GM21717 (cell line): ENCODE data around the gene GPR42.
"Not testable (repeated sequence)": the region's sequence is repeated elsewhere in the genome, so short reads cannot be mapped to it uniquely, and the experiment has no call there.

Experiments used
- ATAC-seq: cut with Tn5 transposase; IDR thresholded peaks from one replicate; pipeline ENCODE4 v1.9.1; 2021; ENCODE audit warnings: mild to moderate bottlenecking, moderate library complexity; ENCODE audit not compliant: unreplicated experiment

Gene GPR42

DNA sequence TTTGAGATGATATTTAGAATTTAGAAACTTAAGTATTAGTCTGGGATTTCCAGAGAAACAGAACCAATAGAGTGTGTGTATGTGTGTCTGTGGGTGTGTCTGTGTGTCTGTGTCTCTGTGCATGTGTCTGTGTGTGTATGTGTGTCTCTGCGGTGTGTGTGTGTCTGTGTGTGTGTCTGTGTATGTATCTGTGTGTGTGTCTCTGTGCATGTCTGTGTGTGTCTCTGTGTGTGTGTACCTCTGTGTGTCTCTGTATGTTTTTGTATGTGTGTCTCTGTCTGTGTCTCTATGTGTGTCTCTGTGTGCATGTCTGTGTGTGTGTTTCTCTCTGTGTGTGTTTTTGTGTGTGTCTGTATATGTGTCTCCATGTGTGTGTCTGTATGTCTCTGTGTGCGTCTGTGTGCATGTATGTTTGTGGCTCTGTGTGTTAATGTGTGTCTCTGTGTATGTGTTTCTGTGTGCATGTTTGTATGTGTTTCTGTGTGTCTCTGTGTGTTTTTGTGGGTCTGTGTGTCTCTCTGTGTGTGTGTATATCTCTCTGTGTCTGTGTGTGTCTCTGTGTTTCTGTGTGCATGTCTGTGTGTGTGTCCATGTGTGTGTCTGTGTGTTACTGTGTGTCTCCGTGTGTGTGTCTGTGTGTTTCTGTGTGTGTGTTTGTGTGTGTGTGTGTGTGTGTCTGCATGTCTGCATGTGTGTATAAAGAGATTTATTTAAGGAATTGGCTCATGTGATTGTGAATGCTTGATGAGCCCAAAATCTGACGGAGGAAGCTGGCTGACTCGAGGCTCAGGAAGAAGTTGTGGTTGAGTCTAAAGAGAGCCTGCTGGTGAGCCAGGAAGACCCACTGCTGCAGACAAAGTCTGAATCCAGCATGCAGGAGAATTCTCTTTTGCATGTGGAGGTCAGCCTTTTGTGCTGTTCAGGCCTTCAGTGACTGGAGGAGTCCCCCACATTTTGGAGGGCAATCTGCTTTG lies 22.2 kb downstream of the GPR42 start:
- no peak for ATAC-seq

DNA sequence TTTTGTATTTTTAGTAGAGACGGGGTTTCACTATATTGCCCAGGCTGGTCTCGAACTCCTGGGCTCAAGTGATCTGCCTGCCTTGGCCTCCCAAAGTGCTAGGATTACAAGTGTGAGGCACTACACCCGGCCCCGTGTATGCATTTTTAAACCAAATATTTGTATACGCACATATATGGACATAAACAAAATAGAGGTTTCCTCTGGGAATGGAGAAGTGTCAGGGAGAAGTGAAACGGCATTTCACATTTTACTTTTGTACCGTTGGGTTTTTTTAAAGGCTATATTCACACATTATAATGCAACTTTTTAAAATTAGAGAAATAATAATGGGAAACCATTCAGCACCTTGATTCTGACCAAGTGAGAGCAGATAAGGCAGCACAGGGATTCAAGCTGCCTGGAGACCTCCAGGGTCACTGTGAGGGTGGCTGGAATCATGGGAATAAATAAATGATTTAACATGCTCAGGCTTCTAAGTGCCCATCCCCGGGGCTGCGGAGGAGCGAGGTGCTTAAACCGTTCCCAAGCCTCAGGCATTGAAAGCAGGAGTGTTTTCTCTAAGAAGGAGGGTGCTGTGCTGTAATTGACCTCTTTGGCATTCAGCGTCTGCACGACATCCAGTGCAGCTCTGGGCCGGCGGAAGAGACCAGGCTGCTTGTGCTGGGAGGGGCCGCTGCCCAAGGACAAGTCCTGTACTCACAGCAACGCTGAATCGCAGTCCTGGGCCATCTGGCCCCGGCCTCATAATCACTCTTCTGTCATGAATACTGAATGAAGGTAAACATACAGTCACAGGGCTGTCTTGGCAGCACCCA lies 24.7 kb downstream of the GPR42 start:
- no peak for ATAC-seq

DNA sequence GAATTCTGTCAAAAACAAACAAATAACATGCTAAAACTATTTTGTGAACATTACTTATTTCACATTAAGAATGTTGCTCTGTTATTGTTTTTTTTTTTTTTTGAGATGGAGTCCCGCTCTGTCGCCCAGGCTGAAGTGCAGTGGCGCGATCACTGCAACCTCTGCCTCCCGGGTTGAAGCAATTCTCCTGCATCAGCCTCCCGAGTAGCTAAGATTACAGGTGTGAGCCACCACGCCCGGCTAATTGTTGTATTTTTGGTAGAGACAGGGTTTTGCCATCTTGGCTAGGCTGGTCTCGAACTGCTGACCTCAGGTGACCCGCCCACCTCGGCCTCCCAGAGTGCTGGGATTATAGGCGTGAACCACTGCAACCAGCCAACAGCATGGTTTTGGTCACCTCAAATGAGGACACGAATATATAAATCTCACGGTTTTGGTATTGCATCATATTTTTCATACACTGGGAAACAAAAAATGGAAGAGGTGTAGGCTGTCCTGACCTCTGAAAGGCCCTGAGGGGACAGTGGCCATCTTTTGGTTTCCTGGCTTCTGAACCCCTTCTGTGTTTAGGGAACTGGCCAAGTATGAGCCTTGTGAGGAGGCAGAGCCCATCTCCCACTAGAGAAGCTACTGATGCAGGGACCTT lies 25.5 kb downstream of the GPR42 start:
- ATAC-seq, result no peak

DNA sequence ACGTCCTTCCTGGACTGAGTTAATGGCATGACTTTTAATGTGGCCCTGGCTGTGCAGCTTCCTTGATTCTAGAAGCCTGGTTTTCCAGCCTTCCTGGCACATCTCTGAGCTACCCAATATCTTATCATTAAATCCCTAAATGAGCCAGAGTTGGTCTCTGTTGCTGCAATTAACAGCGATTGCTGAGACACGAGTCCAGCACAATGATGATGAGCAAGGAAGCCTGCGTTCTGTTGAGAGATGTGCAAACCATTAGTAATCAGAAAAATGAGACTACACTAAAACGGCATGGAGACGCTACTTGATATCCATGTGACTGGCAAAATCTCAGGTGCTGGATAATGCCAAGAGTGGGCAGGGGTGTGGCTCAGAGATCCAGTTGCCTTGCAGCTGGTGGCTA lies 26.2 kb downstream of the GPR42 start:
- ATAC-seq, result no peak

DNA sequence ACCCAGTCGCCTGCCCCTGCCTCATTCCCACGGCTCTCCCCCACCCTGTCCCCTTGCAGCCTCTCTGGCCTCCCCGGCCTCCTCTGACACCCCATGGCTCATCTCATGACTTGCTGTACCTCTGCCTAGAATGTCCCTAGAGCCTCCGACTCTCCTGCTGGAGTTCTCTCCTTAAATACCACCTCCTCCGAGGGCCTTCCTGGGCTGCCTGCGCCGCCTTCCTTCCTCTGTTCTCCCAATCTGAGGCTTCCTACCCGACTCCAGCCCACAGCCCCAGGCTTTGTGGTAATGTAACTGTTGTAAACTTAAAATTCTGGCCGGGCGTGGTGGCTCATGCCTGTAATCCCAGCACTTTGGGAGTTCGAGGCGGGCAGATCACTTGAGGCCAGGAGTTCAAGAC lies 27.7 kb downstream of the GPR42 start:
- no peak for ATAC-seq

DNA sequence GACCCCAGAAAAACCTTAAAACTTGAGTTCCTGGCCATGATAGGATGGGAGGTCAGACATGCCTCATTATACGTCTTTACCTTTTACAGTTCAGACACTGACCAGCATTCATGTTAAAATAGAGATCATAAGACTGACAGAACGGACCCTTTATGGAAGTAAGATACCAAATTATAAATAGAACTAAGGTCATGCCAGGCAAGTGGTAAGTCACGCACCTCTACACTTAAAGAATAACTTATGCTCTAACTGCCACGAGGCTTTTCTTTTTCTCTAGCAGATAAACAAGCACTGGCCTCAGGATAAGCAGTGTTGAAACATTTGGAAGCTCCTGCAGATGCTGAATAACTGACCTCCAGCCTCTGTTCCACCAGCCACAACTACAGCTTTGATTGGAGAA lies 28.4 kb downstream of the GPR42 start:
- ATAC-seq, result no peak

DNA sequence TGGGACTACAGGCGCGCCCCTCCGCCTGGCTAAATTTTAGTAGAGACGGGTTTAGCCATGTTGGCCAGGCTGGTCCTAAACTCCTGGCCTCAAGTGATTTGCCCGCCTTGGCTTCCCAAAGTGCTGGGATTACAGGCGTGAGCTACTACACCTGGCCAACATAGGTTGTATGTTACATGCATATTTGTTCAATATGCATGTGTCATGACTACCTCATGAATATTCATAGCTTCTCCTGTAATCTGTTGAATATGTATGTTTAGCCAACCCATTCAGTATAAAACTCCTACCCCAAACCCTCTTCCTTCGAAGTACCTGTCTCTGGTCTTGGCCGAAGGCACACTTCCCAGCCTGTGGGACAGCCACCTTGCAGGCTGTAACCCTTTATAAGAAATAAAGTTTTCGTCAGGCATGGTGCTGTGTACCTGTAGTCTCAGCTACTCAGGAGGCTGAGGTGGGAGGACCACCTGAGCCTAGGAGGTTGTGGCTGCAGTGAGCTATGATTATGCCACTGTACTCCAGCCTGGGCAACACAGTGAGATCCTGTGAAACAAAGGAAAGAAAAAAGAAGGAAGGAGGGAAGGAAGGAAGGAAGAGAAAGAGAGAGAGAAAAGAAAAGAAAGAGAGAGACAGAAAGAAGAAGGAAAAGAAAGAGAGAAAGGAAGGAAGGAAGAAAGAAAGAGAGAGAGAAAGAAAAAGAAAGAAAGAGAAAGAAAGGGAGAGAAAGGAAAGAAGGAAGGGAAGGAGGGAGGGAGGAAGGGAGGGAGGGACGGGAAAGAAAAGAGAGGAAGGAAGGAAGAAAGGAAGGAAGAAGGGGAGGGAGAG lies 29.3 kb downstream of the GPR42 start:
- no peak for ATAC-seq

DNA sequence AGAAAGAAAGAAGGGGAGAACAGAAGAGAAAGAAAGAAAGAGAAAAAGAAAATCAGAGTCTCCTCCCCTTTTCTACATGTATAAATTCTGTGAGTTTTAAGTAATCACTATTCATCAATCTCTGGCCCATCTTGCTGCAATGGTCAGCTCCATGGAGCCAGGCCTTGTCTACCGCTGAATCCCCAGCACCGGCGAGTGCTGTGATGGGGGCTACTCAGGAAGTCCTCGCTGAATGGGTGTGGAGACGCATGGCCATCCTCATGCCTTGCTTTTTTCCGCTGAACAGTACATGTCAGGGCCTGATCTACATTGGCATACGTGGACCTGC lies 29.9 kb downstream of the GPR42 start:
- ATAC-seq, result no peak

DNA sequence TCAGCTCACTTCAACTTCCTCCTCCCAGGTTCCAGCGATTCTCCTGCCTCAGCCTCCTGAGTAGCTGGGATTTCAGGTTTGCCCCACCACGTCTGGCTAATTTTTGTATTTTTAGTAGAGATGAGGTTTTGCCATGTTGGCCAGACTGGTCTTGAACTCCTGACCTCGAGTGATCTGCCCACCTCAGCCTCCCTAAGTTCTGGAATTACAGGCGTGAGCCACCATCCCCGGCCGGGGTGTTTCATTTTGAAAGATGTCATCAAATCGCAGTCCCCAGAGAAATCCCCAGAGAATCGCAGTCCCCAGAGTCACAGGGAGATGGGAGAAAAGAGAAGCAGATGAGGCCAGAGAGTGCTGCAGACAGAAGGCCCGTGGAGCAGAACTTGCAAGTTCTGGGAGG lies 30.5 kb downstream of the GPR42 start:
- ATAC-seq, result not testable (repeated sequence)

DNA sequence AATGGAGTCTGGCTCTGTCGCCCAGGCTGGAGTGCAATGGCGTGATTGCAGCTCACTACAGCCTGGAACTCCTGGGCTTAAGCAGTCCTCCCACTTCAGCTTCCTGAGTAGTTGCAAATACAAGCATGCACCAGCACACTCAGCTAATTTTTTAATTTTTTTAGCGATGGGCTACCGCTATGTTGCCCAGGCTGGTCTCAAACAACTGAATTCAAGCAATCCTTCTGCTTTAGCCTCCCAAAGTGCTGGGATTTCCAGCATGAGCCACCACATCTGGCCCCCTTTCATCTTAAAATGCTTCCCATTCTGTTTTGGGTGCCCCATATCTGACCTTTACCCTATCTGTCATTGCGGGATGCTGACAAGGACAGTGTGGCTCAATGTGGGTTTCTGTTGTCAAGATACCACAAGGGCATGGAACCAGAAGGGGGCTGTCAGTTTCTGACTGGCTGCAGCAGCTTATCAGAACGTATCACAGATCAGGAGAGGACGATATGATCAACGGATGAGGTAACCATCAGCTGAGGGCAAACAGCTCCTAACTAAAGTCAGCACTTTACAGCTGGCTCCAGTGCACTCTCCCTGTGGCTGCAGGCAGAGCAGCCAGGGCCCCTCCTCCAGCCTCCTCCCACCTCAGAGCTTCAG lies 32.4 kb downstream of the GPR42 start:
- ATAC-seq, result no peak

DNA sequence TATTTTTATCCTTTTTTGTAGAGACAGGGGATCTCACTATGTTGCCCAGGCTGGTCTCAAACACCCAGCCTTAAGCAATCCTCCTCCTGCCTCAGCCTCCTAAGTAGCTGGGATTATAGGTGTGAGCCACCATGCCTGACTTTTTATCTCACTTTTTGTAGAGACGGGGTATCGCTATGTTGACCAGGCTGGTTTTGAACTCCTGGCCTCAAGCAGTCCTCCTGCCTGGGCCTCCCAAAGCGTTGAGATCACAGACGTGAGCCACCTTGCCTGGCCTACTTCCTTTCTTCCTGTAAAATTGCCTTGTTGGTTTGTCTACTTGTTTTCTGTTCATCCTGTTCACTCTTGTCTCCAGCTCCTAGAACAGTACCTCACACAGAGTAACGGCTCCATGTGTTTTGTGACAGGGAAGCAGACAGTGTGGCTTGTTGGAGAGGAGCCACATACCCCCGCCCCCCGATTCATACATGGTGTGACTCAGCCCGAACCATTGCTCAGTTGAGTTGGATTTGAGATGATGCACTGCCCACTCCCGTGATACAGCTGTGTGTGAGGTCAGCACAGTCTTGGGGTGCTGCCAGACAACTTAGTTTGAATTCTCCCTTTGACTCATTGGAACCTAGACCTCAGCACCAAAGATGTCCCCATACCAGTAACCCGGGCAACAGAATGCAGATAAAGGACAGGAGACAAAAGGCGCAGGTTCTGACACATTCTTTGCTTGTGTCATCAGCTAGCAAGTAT lies 34.2 kb downstream of the GPR42 start:
- ATAC-seq, result no peak

DNA sequence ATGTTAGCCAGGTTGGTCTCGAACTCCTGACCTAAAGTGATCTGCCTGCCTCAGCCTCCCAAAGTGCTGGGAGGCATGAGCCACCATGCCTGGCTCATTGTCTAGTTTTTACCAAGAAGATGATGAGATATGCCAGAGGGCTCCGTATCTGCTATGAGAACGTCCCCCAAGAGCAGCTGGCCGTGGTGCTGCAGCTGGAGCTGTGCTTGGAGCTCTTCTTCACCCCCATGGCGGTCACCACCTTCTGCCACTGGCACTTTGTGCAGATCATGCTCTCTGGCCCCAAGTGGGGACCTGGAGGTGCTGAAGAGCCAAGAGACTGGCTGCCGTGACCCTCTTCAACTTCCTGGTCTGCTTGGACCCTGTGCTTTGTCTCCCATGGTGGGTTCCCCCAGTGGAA lies 36.8 kb downstream of the GPR42 start:
- no peak for ATAC-seq

DNA sequence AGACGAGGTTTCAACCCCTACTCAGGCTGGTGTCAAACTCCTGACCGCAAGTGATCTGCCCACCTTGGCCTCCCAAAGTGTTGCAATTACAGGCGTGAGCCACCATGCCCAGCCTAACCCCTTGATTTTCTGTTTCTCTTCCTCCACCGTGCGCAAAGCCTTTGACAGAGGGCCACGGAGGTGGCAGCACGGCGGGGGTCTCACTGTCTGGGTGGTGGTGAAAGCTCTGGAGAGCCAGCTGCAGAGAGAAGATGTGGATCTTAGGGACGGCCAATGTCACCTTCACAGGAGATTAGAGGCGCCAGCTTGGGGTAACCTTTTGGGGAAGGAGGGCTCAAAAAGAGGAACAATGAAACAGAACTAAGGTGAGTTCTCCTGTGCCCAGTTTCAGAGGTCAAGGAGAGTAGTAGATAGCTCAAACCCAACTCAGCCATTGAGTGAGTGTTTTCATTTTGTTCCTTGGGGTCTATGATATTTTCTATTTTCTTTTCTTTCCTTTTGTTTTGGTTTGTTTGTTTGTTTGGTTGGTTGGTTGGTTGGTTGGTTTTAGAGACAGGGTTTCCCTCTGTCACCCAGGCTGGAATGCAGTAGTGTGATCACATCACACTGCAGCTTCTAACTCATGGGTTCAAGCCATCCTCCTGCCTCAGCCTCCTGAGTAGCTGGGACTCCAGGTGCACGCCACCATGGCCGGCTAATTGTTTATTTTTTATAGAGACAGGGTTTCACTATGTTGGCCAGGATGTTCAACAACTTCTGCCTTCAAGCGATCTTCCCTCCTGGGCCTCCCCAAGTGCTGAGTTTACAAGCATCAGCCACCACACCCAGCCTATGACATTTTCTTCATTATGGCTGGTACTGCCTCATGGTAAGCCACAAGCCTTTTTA lies 37.7 kb downstream of the GPR42 start:
- ATAC-seq, result peak; percentile 75

DNA sequence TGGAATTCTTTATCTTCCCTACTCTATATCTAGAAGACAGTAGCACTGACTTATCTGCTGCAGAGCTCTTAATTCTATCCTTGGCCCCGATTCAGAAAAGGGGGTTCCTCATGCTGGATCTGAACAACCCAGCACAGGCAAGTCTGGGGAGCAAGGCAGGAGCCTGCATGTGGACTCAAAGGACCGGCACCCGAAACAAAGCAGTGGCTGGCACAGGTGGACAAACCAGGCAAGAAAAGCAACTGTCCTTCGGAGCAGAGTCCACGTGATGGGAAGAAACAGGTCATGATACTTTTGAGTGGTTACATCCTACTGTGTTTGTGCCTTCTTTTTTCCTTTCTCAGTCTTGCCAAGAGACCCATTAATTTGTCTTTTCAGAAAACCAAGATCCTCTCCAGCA lies 38.3 kb downstream of the GPR42 start:
- no peak for ATAC-seq

DNA sequence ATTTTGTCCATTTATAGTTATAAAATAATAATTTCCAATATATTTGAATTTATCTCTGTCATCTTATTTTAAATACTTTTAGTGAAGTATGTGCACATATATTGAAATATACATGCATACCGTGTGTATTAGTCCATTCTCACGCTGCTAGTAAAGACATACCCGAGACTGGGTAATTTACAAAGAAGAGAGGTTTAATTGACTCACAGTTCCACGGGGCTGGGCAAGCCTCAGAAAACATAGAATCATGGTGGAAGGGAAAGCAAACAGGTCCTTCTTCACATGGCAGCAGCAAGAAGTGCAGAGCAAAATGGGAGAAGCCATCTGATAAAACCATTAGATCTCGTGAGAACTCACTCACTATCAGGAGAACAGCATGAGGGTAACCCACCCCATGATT lies 39.6 kb downstream of the GPR42 start:
- no peak for ATAC-seq

DNA sequence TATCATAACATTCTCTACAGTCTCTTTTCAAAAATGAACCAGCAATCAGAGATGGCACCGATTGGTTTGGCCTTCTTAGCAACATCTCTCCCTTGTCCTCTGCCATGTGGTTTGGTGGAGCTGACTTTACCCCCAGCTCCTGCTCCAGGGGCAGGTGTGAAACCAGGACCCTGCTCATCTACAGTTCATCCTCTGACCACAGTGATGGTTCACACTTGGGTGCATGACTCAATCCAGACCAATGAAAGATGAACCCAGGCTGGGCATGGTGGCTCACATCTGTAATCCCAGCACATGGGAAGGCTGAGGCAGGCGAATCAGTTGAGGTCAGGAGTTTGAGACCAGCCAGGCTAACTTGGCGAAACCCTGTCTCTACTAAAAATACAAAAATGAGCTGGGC lies 43.6 kb downstream of the GPR42 start:
- ATAC-seq, result no peak

DNA sequence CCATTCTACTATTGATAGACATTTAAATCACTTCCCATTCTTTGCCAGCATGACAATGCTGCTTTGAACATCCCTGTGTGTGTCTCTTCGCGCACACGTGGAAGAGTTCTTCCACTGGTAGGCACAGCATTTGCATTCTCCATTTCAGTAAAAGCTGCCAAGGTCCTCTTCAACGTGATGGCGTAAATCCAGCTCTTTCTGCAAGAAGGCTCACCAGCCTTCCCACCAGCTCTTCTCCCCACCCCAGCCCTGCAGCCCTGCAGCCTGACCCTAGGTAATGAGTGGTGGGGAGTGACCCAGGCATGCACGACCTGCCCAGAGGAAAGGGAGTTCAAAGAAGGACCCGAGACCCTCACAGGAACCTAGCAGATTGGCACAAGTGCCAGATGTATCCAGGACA lies 45.5 kb downstream of the GPR42 start:
- no peak for ATAC-seq

DNA sequence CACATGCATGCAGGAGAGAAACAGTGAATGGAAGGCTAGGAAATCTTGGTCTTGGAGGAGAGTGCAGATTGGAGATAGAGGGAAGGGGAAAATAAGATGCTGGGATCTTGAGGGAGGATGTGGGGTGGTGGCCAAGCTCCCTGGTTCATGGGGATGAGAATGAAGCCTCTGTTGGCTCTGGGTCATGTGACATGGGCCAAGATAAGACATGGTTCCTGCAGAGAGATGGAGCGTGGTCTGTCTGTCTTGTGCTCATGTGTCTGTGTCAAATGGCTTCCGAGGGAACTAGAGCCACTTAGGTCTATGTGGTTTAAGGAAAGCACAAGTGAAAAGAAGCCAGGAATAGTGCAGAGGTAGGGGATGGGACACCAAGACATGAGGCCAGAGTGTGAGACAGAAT lies 46.4 kb downstream of the GPR42 start:
- no peak for ATAC-seq
